ENCODE measurements around the gene SYT1. TPM values are rescaled to one million over a fixed set of nuclear protein-coding genes. Genes with fewer than 3 reads are reported as not detected.
A peak's percentile ranks its signal among the peaks of the same experiment; 100 is the strongest.

The SYT1 gene
- total and polyA plus RNA-seq, 2 of the 4 experiments (the other 2 are of a cell fraction): 2.8 to 3.0 TPM

GRCh38 chr12:79151956-79152355 lies 287.4 kb downstream of the SYT1 start:
- H4K20me1 ChIP-seq (ENCODE audit: insufficient read depth, low read length): no peaks in the 10 kb centered on the region
- in situ Hi-C loops (cut with MboI; ENCODE audit: low sequenced_read_pairs): no loop called here
- H4K5ac ChIP-seq (ENCODE audit: low read depth, low read length): no peak overlapping the region
- no TSS peak for BruUV-seq (replicated peaks)
- H2AFZ ChIP-seq (replicated peaks; ENCODE audit: low read length, poor library complexity): no peak overlapping the region
- no peak overlapping the region for H3K4ac ChIP-seq (ENCODE audit: low read depth, low read length)
- H2BK5ac ChIP-seq (ENCODE audit: low read depth, low read length, poor library complexity, severe bottlenecking): peak overlapping the region; percentile 36
- H3K4me1 ChIP-seq (ENCODE audit: control insufficient read depth, insufficient read depth, low read length): peaks cover 4% of the 10 kb centered on the region; the same call in 1 of the 2 replicates
- no peak overlapping the region for H3K56ac ChIP-seq (ENCODE audit: extremely low read depth, insufficient read depth, low read length)
- H2BK120ac ChIP-seq (ENCODE audit: low read depth, low read length): no peak overlapping the region
- ChIA-PET CTCF (interaction anchor here (1.3 kb wide), 1 partner anchor 11 kb away, joined by 3 read pairs; no protein-coding TSS in a partner anchor), POLR2A (ENCODE audit: unreplicated experiment) (no interaction called here)
- H4K91ac ChIP-seq (ENCODE audit: insufficient read depth, low read depth, low read length): no peak overlapping the region
- no peak overlapping the region for H3K9ac ChIP-seq (ENCODE audit: low read depth, low read length)
- WGBS, 2 experiments (ENCODE audit: extremely low coverage in 2 of 2, insufficient read length in 1 of 2): 0% methylated on average over 2 of the region's 2 CpGs; no CpG with 5 or more reads in 1 of the 2 experiments
- no peak overlapping the region for H3K14ac ChIP-seq (replicated peaks; ENCODE audit: low read depth, low read length)
- peaks cover 3% of the 10 kb centered on the region; the same call in 1 of the 2 replicates for H3K9me1 ChIP-seq (ENCODE audit: insufficient read depth, low read length)
- H3K4me3 ChIP-seq (ENCODE audit: insufficient read depth, low read depth, low read length): no peak overlapping the region
- no peaks in the 10 kb centered on the region for H3K79me1 ChIP-seq (ENCODE audit: low read depth in 1 of 2, low read length in 2 of 2)
- TF ChIP-seq RCOR1 (IDR thresholded peaks at IDR 0.05; ENCODE audit: insufficient replicate concordance, low read length) (no peak), CHD1 (IDR thresholded peaks at IDR 0.05; ENCODE audit: low read depth, low read length) (no peak), RAD21 (IDR thresholded peaks at IDR 0.05; ENCODE audit: low read length) (no peak), CEBPB (IDR thresholded peaks at IDR 0.05; ENCODE audit: low read depth, low read length) (no peak), MXI1 (IDR thresholded peaks at IDR 0.05; ENCODE audit: borderline replicate concordance, low read depth, low read length) (no peak), BHLHE40 (IDR thresholded peaks at IDR 0.05; ENCODE audit: low read depth, low read length) (no peak), NFE2L2 (IDR thresholded peaks at IDR 0.05; ENCODE audit: low read depth, low read length) (no peak), FOS (IDR thresholded peaks at IDR 0.05; ENCODE audit: low read depth, low read length) (no peak), MAZ (IDR thresholded peaks at IDR 0.05; ENCODE audit: borderline replicate concordance, low read depth, low read length) (no peak), USF2 (IDR thresholded peaks at IDR 0.05; ENCODE audit: low read depth, low read length) (no peak), POLR2A (IDR thresholded peaks at IDR 0.05; ENCODE audit: low read depth, low read length) (no peak), SMC3 (IDR thresholded peaks at IDR 0.05; ENCODE audit: low read depth, low read length) (no peak)
- TF ChIP-seq, protein P1, sequence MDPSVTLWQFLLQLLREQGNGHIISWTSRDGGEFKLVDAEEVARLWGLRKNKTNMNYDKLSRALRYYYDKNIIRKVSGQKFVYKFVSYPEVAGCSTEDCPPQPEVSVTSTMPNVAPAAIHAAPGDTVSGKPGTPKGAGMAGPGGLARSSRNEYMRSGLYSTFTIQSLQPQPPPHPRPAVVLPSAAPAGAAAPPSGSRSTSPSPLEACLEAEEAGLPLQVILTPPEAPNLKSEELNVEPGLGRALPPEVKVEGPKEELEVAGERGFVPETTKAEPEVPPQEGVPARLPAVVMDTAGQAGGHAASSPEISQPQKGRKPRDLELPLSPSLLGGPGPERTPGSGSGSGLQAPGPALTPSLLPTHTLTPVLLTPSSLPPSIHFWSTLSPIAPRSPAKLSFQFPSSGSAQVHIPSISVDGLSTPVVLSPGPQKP (IDR thresholded peaks at IDR 0.05; ENCODE audit: borderline replicate concordance, low read depth, low read length): no peak
- H2AK9ac ChIP-seq (replicated peaks; ENCODE audit: low read depth, low read length, poor library complexity): no peak overlapping the region
- no peak overlapping the region for H3K27ac ChIP-seq (ENCODE audit: insufficient read depth, low read length)
- ATAC-seq (ENCODE audit: low read depth): peak; percentile 80
- dilution Hi-C loops (cut with HindIII; ENCODE audit: low sequenced_read_pairs, unreplicated experiment): no loop called here
- H3K9me3 ChIP-seq (ENCODE audit: control insufficient read depth, insufficient read depth, low read length): no peaks in the 10 kb centered on the region
- H3K23ac ChIP-seq (ENCODE audit: low read depth, low read length): no peak overlapping the region
- H3K18ac ChIP-seq (ENCODE audit: low read depth, low read length): no peak overlapping the region
- no peaks in the 10 kb centered on the region for H3K36me3 ChIP-seq (ENCODE audit: control insufficient read depth, insufficient read depth, low read length)
- H2BK15ac ChIP-seq (ENCODE audit: low read depth, low read length): no peak overlapping the region
- no peak overlapping the region for H4K8ac ChIP-seq (ENCODE audit: low read depth in 2 of 2, low read length in 2 of 2)
- intact Hi-C loops (cut with micrococcal nuclease): no loop called here
- peak; percentile 84 for DNase-seq
- H3K27me3 ChIP-seq (ENCODE audit: control insufficient read depth, insufficient read depth, low read length): no peaks in the 10 kb centered on the region
- H3K4me2 ChIP-seq (ENCODE audit: low read depth, low read length): no peak overlapping the region; the same call in 1 of the 2 replicates
- 0 out of 2 replicates have a peak overlapping the region, but pooled peaks have one; percentile 1 for H2BK20ac ChIP-seq (ENCODE audit: low read depth, low read length)
- H2AK5ac ChIP-seq (ENCODE audit: low read depth, low read length): no peak overlapping the region
